Lower leg skin (tissue), 4 donors: ENCODE results near the gene PNPLA2. TPM values are rescaled to one million over a fixed set of nuclear protein-coding genes. Genes with fewer than 3 reads are reported as not detected.

Experiments used
- DNase-seq, 2 donors: peaks; one replicate each; pipeline ENCODE4 v3.0.0-alpha.2; 2019; ENCODE audit warnings: low spot score in 2 of 2
- H3K4me3 ChIP-seq: fragments of 200-600 bp; sonication (generic); 2 replicates; pipeline ENCODE4 v1.5.1; 2017; ENCODE audit warnings: mild to moderate bottlenecking, low read depth; ENCODE audit not compliant: poor library complexity, severe bottlenecking
- POLR2A ChIP-seq, 2 donors: fragments of 450-650 bp; IDR thresholded peaks; one replicate each; pipeline ENCODE4 v1.6.1; 2016 to 2017; ENCODE audit warnings: antibody characterized with exemption in 2 of 2, mild to moderate bottlenecking in 1 of 2, moderate library complexity in 1 of 2
- WGBS, 2 donors: methylation state at CpG; one replicate each; pipeline ENCODE4 v1.1.5; 2018; 5-methylcytosine and 5-hydroxymethylcytosine counted together
- intact Hi-C: fragments of 100-400 bp; cut with DNase I; formaldehyde crosslinking; loops from one replicate; pipeline ENCODE4 v1.15.0; 2023; ENCODE audit warnings: low total_unique reads
- total RNA-seq, 4 donors: library from RNA; depleted of rRNA; stranded (reverse); fragments of >200 nt; gene quantifications; one replicate each; pipeline ENCODE4 v1.1.0, GENCODE V29; 2016
- TF ChIP-seq, protein P1 (sequence below), 3 donors: fragments of 450-650 bp; IDR thresholded peaks; one replicate each; pipeline ENCODE4 v1.5.1; 2016; ENCODE audit warnings: antibody characterized with exemption in 3 of 3, mild to moderate bottlenecking in 3 of 3, moderate library complexity in 2 of 3

Gene PNPLA2
- total RNA-seq, 4 donors from 2014 or later = 55.5 to 99.7 (median 72.4) TPM

DNA sequence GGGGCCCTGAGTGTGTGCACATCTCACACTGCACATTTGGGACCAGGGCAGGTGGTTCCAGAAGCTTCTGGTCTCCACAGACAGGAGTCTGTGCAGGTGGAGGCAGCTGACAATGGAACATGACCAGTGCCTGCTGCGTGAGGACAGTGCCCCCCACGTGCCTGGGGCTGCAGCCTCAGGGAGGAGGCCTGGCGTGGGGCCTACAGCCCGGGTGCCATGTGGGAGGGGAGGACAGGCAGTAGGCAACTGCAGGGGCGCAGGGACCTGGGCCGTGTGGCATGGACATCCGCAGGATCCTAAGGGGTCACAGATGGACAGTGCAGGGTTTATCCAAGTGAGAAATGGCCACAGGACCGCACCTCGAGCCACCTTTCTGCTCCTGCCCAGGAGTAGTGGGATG, 52.8 kb downstream of the PNPLA2 start:
- intact Hi-C loops = no loop called here
- no peak for DNase-seq
- WGBS, 2 donors = 69 to 72% methylated on average over 8 to 9 of the region's 9 CpGs
- no peak overlapping the region for H3K4me3 ChIP-seq
- TF ChIP-seq, protein P1, sequence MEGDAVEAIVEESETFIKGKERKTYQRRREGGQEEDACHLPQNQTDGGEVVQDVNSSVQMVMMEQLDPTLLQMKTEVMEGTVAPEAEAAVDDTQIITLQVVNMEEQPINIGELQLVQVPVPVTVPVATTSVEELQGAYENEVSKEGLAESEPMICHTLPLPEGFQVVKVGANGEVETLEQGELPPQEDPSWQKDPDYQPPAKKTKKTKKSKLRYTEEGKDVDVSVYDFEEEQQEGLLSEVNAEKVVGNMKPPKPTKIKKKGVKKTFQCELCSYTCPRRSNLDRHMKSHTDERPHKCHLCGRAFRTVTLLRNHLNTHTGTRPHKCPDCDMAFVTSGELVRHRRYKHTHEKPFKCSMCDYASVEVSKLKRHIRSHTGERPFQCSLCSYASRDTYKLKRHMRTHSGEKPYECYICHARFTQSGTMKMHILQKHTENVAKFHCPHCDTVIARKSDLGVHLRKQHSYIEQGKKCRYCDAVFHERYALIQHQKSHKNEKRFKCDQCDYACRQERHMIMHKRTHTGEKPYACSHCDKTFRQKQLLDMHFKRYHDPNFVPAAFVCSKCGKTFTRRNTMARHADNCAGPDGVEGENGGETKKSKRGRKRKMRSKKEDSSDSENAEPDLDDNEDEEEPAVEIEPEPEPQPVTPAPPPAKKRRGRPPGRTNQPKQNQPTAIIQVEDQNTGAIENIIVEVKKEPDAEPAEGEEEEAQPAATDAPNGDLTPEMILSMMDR (IDR thresholded peaks at IDR 0.05) = no peak
- no peak for TF ChIP-seq POLR2A (IDR thresholded peaks at IDR 0.05)

- WGBS, 2 donors = 90 to 92% methylated on average over 9 of the region's 9 CpGs
Observed at GRCh38 chr11:872799-873198, 54.1 kb downstream of the PNPLA2 start.

DNA sequence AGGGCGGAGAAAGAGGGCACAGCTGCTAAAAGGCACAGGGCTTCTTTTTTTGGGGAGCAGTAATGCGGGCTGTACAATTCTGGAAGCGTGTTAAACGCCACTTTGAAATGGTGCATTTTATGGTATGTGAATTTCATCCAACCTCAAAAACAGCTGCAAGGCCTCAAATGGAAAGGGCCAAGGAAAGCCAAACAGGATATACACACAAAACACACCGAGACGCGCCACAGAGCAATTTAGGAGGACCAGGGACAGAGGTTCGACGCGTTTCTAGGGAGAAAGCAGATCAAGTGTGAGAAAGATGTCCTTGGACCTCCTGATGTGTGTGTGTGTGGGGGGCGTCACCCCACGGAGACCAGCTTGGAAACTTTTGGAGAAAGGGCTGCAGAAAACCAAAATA, 55.0 kb downstream of the PNPLA2 start:
- intact Hi-C loops = no loop called here
- H3K4me3 ChIP-seq = no peak overlapping the region
- TF ChIP-seq POLR2A (IDR thresholded peaks at IDR 0.05) = no peak
- TF ChIP-seq, protein P1 (IDR thresholded peaks at IDR 0.05) = no peak
- WGBS, 2 donors = 82 to 83% methylated on average over 12 of the region's 12 CpGs
- no peak for DNase-seq

More at GRCh38 chr11:872799-873198, 54.1 kb downstream of the PNPLA2 start:
- DNase-seq = no peak
- intact Hi-C loops = no loop called here
- TF ChIP-seq POLR2A (IDR thresholded peaks at IDR 0.05) = no peak
- TF ChIP-seq, protein P1 (IDR thresholded peaks at IDR 0.05) = no peak
- H3K4me3 ChIP-seq = no peak overlapping the region

Other genes with a start within 250 kb of the PNPLA2 start
- 10 to 100 TPM; 30.0 to 55.2 (median 31.5) TPM for gene PHRF1, start 242.4 kb upstream of the PNPLA2 start, total RNA-seq
- gene IRF7, start 203.0 kb upstream of the PNPLA2 start, total RNA-seq = 10 to 100 TPM; 33.7 to 40.9 (median 36.6) TPM
- gene CDHR5, start 194.0 kb upstream of the PNPLA2 start, total RNA-seq = not detected
- not detected for gene SCT, start 191.7 kb upstream of the PNPLA2 start, total RNA-seq
- gene DRD4, start 181.6 kb upstream of the PNPLA2 start, total RNA-seq = 1 to 10 TPM in 1 of 4 donors, under 1 TPM in 1, not detected in 2; 0.23 to 2.0 TPM
- 10 to 100 TPM; 31.1 to 57.0 (median 39.6) TPM for gene DEAF1, start 123.7 kb upstream of the PNPLA2 start, total RNA-seq
- gene TMEM80, start 123.1 kb upstream of the PNPLA2 start, total RNA-seq = 10 to 100 TPM; 28.9 to 70.9 (median 42.9) TPM
- gene EPS8L2, start 112.7 kb upstream of the PNPLA2 start, total RNA-seq = 100 to 1,000 TPM; 143 to 242 (median 164) TPM
- 100 to 1,000 TPM; 167 to 249 (median 183) TPM for gene TALDO1, start 71.5 kb upstream of the PNPLA2 start, total RNA-seq
- 10 to 100 TPM; 30.9 to 52.4 (median 39.8) TPM for gene GATD1, start 41.4 kb upstream of the PNPLA2 start, total RNA-seq
- not detected for gene CEND1, start 28.8 kb upstream of the PNPLA2 start, total RNA-seq
- gene SLC25A22, start 20.6 kb upstream of the PNPLA2 start, total RNA-seq = 10 to 100 TPM; 10.9 to 19.2 (median 14.8) TPM
- gene PIDD1, start 13.7 kb upstream of the PNPLA2 start, total RNA-seq = 10 to 100 TPM; 16.4 to 44.3 (median 24.5) TPM
- gene RPLP2, start 8.9 kb upstream of the PNPLA2 start, total RNA-seq = 1,000 to 10,000 TPM in 1 of 4 donors, 100 to 1,000 TPM in 3; 479 to 1,471 (median 745) TPM
- gene CRACR2B, start 9.0 kb downstream of the PNPLA2 start, total RNA-seq = 10 to 100 TPM; 14.5 to 47.9 (median 32.3) TPM
- gene CD151, start 14.0 kb downstream of the PNPLA2 start, total RNA-seq = 100 to 1,000 TPM; 124 to 186 (median 157) TPM
- 10 to 100 TPM; 39.1 to 61.2 (median 51.4) TPM for gene POLR2L, start 23.6 kb downstream of the PNPLA2 start, total RNA-seq
- gene TSPAN4, start 23.9 kb downstream of the PNPLA2 start, total RNA-seq = 10 to 100 TPM; 57.3 to 88.3 (median 70.7) TPM
- gene CHID1, start 91.9 kb downstream of the PNPLA2 start, total RNA-seq = 10 to 100 TPM; 35.5 to 59.4 (median 50.7) TPM
- 10 to 100 TPM; 33.6 to 76.6 (median 46.4) TPM for gene AP2A2, start 107.0 kb downstream of the PNPLA2 start, total RNA-seq
- not detected for gene MUC6, start 217.8 kb downstream of the PNPLA2 start, total RNA-seq